Inferior parietal cortex (tissue), 1 donor: ENCODE results near the gene DCLK2.
"Not testable (repeated sequence)": the region's sequence is repeated elsewhere in the genome, so short reads cannot be mapped to it uniquely, and the experiment has no call there.

Experiments used
- DNase-seq: peaks from one replicate; pipeline ENCODE4 v3.0.0-alpha.2; 2016; ENCODE audit errors: extremely low spot score

The DCLK2 gene

GRCh38 chr4:150152766-150153165, 74.5 kb downstream of the DCLK2 start:
- DNase-seq = no peak

GRCh38 chr4:150155391-150155790, 77.1 kb downstream of the DCLK2 start:
- DNase-seq = no peak

- no peak for DNase-seq
Observed at GRCh38 chr4:150156543-150156942, 78.3 kb downstream of the DCLK2 start.

- DNase-seq = no peak
Observed at GRCh38 chr4:150158041-150158440, 79.8 kb downstream of the DCLK2 start.

GRCh38 chr4:150160473-150160872, 82.2 kb downstream of the DCLK2 start:
- no peak for DNase-seq

GRCh38 chr4:150161109-150161508, 82.9 kb downstream of the DCLK2 start:
- DNase-seq = no peak

GRCh38 chr4:150162020-150162419, 83.8 kb downstream of the DCLK2 start:
- not testable (repeated sequence) for DNase-seq

- no peak for DNase-seq
Observed at GRCh38 chr4:150164055-150164454, 85.8 kb downstream of the DCLK2 start.

GRCh38 chr4:150164956-150165629, 86.8 kb downstream of the DCLK2 start:
- DNase-seq = no peak

- DNase-seq = no peak
Observed at GRCh38 chr4:150167054-150167453, 88.8 kb downstream of the DCLK2 start.

- no peak for DNase-seq
Observed at GRCh38 chr4:150173432-150173861, 95.2 kb downstream of the DCLK2 start.

- no peak for DNase-seq
Observed at GRCh38 chr4:150173982-150174398, 95.7 kb downstream of the DCLK2 start.

GRCh38 chr4:150176547-150176946, 98.3 kb downstream of the DCLK2 start:
- no peak for DNase-seq

GRCh38 chr4:150178161-150178560, 99.9 kb downstream of the DCLK2 start:
- no peak for DNase-seq

GRCh38 chr4:150181536-150181935, 103.3 kb downstream of the DCLK2 start:
- DNase-seq = peak; percentile 45

GRCh38 chr4:150182794-150183193, 104.5 kb downstream of the DCLK2 start:
- no peak for DNase-seq

GRCh38 chr4:150185033-150185432, 106.8 kb downstream of the DCLK2 start:
- DNase-seq = not testable (repeated sequence)

- DNase-seq = no peak
Observed at GRCh38 chr4:150192986-150193385, 114.7 kb downstream of the DCLK2 start.

GRCh38 chr4:150197256-150197655, 119.0 kb downstream of the DCLK2 start:
- DNase-seq = not testable (repeated sequence)

GRCh38 chr4:150199056-150199455, 120.8 kb downstream of the DCLK2 start:
- DNase-seq = no peak

- no peak for DNase-seq
Observed at GRCh38 chr4:150205016-150205415, 126.8 kb downstream of the DCLK2 start.

- DNase-seq = no peak
Observed at GRCh38 chr4:150206265-150206664, 128.0 kb downstream of the DCLK2 start.

- DNase-seq = no peak
Observed at GRCh38 chr4:150206954-150207353, 128.7 kb downstream of the DCLK2 start.

GRCh38 chr4:150207871-150208270, 129.6 kb downstream of the DCLK2 start:
- no peak for DNase-seq
